ENCODE results near the gene WWOX.

The WWOX gene

GRCh38 chr16:79171931-79172705, 1072.7 kb downstream of the WWOX start:
- no peak for DNase-seq

- DNase-seq = no peak
Measured at GRCh38 chr16:79172976-79173500, 1073.6 kb downstream of the WWOX start.

GRCh38 chr16:79173919-79174318, 1074.5 kb downstream of the WWOX start:
- no peak for DNase-seq

- DNase-seq = no peak
Measured at GRCh38 chr16:79175286-79176057, 1076.0 kb downstream of the WWOX start.

- DNase-seq = peak; percentile 9
Measured at GRCh38 chr16:79177018-79177417, 1077.6 kb downstream of the WWOX start.

- DNase-seq = no peak
Measured at GRCh38 chr16:79181419-79181818, 1082.0 kb downstream of the WWOX start.

- no peak for DNase-seq
Measured at GRCh38 chr16:79182616-79183015, 1083.2 kb downstream of the WWOX start.

- DNase-seq = no peak
Measured at GRCh38 chr16:79183571-79183970, 1084.1 kb downstream of the WWOX start.

GRCh38 chr16:79184464-79185030, 1085.1 kb downstream of the WWOX start:
- no peak for DNase-seq

GRCh38 chr16:79185711-79186110, 1086.3 kb downstream of the WWOX start:
- no peak for DNase-seq

GRCh38 chr16:79186196-79186595, 1086.7 kb downstream of the WWOX start:
- DNase-seq = no peak

- DNase-seq = peak; percentile 9
Measured at GRCh38 chr16:79188115-79188738, 1088.8 kb downstream of the WWOX start.

- DNase-seq = no peak
Measured at GRCh38 chr16:79188739-79189122, 1089.3 kb downstream of the WWOX start.

GRCh38 chr16:79190542-79190941, 1091.1 kb downstream of the WWOX start:
- DNase-seq = no peak

GRCh38 chr16:79191933-79192332, 1092.5 kb downstream of the WWOX start:
- DNase-seq = no peak

GRCh38 chr16:79192904-79193303, 1093.5 kb downstream of the WWOX start:
- no peak for DNase-seq

GRCh38 chr16:79194291-79194690, 1094.8 kb downstream of the WWOX start:
- no peak for DNase-seq

GRCh38 chr16:79195938-79196337, 1096.5 kb downstream of the WWOX start:
- no peak for DNase-seq

GRCh38 chr16:79201436-79201835, 1102.0 kb downstream of the WWOX start:
- DNase-seq = no peak

- no peak for DNase-seq
Measured at GRCh38 chr16:79202977-79203376, 1103.5 kb downstream of the WWOX start.

- no peak for DNase-seq
Measured at GRCh38 chr16:79204486-79204885, 1105.0 kb downstream of the WWOX start.

GRCh38 chr16:79206889-79207288, 1107.4 kb downstream of the WWOX start:
- no peak for DNase-seq

- DNase-seq = no peak
Measured at GRCh38 chr16:79209308-79209707, 1109.9 kb downstream of the WWOX start.

Data from NK-92 treated with Interleukin-12 subunit alpha and Interleukin-12 subunit beta, amount 100 ng/mL, for 24 hours (cell line).